Activated CD4-positive, alpha-beta T cell treated with anti-CD3 and anti-CD28 coated beads, Interleukin-2, Interleukin-6, amounts not matched to agents 100 ng/mL and 50 ng/mL, durations not matched to agents 16 hours and 8 hours (primary cell): Measurements from ENCODE around the gene THAP11.
"Not testable (repeated sequence)": the region's sequence is repeated elsewhere in the genome, so short reads cannot be mapped to it uniquely, and the experiment has no call there.

Experiments used
- DNase-seq: peaks from one replicate; pipeline ENCODE4 v3.0.0-alpha.2; 2020

THAP11 gene

DNA sequence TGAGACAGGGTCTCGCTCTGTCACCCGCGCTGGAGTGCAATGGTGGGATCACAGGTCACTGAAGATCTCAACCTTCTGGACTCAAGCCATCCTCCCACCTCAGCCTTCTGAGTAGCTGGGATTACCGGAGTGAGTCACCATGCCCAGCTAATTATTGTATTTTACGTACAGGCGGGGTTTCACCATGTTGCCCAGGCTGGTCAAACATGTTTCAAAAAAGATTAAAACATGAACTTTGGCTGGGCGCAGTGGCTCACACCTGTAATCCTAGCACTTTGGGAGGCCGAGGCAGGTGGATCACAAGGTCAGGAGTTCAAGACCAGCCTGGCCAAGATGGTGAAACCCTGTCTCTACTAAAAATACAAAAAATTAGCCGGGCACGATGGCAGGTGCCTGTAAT lies 4.9 kb upstream of the THAP11 start:
- DNase-seq = not testable (repeated sequence)

GRCh38 chr16:67837811-67838210 lies 4.3 kb upstream of the THAP11 start:
- DNase-seq = no peak

DNA sequence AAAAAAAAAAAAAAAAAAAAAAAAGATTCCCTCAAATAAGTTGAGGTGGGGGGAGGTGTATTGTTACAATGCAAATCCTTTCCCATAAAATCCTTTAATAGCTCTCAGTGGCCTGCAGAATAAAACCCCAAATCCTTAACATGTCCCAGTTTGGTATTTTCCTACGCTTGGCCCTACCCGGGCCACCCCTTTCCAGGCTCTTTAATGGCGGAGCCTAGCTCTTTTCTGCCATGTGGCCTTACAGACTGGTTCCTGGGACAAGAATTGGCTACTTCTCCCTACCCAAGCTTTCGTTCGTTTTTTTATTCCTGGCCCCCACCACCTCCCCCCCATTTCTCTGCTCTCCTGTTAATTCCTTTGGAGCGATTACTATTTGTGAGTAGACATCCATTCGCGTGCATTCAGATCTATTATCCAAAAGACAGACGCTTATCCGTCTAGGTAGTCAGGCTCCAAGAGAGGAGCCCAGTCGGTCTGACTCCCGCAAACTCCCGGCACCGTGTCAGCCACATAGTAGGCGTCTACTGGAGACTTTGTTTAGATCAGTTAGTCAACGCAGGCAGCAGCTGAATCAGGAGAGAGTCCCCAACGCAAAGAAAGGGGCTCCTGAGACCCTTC lies 813 bp upstream of the THAP11 start:
- no peak for DNase-seq

- peak; percentile 69 for DNase-seq
Observed at GRCh38 chr16:67842509-67843342, 606 bp downstream of the THAP11 start.

DNA sequence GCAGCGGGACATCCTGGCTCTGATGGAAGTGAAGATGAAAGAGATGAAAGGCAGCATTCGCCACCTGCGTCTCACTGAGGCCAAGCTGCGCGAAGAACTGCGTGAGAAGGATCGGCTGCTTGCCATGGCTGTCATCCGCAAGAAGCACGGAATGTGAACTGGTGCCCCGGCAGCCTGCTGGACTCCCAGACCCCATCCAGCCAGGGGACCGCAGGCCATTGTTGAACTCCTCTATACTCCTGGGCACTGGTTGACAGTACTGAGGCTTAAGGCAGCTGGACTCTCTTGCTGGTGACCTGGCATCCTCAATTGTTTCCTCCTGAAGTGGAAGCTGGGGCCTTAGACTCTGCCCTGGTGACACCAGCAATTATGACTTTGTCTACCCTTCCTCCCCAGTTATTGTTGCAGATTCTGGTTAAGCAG lies 1.2 kb downstream of the THAP11 start:
- no peak for DNase-seq

DNA sequence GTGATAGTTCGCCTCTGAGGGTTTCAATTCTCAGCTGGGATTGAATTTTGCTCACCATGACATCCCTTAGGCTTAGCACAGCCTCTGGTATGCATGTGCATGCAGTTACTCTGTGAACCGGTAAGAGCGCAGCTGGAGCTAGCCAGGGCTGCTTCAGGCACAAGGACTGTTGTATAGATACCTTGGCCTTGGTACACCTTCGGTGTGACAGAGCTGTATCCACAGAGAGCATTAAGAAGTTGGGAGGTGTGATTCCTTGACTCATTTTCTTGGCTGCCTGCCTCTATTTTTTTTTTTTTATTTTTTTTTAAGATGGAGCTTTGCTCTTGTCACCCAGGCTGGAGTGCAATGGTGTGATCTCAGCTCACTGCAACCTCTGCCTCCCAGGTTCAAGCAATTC lies 2.4 kb downstream of the THAP11 start:
- no peak for DNase-seq

DNA sequence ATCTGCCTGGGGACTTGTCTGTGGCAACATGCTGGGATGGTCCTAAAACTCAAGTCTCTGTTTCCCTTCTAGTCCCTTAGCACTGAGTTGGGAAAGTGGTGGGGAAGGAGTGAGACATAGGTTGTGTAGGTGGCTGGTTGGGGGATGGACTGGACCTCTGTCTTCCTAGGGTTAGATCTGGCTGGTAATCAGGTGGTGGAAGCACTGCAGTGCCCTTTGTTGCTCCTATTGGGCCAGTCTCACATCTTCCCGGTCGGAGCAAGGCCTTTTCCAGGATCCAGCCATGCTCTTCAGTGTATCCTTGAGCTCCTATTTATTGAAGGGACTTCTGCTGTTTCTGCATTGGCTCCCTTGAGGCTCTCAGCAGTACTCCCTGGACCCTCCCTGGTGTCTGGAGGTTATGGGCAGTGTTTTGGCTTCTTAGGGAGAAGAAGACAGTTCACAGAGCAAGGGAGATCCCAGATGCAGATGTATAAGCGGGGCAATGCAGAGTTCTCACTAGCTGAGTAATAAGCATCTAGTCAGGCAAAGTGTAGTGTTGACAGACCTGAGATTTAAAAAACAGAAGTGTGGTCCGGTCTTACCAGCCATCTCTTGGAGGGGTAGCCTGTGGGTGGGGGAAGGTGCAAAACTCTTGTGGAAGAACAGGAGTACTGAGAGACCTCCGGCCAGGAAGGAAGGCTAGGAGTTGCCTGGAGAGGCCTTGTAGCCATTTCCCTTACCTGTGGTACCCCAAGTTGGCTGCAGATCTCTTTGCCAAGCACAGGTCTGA lies 3.4 kb downstream of the THAP11 start:
- DNase-seq = no peak

- DNase-seq = no peak
Observed at GRCh38 chr16:67846063-67846319, 3.9 kb downstream of the THAP11 start.

DNA sequence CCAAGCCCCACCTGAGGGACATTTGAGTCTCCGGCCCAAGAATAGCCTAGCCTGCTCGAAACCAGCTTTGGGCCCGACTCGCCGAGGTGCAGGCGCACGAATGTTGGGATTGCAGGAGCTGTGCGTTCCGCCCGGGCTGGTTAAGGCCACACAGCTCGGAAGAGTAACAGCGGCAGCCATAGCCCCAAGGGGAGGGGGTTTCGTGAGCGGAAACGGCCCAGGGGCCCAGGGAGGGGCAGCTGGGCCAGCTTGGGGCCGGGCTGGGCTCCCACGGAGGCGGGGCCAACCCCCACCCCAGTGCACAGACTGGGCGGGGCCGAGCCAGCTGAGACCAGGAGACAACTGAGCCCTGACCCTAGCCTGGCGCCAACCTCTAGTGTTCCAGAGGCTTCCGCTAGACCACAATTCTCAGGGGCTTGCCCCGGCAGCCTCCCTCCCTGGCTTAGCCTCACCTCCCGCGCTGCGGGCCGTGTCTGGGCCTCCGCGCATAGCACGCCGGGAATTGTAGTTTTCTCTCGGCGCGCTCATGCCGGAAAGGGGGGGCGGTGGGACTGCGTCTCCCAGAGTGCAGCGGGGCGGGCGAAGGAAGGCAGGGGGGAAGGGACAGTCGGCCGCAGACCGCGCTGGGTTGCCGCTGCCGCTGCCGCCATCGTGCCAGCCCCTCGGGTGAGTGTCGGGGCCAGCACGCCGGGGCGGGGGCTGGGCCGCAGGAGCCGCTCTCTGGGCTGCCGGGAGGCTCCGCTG lies 4.4 kb downstream of the THAP11 start, which contains the start of gene NUTF2:
TSS of gene NUTF2 (plus strand) at position 614 of the 744 bp plus-strand sequence. CDS start 18,198 bp downstream, outside the sequence.
- peak; percentile 98 for DNase-seq

DNA sequence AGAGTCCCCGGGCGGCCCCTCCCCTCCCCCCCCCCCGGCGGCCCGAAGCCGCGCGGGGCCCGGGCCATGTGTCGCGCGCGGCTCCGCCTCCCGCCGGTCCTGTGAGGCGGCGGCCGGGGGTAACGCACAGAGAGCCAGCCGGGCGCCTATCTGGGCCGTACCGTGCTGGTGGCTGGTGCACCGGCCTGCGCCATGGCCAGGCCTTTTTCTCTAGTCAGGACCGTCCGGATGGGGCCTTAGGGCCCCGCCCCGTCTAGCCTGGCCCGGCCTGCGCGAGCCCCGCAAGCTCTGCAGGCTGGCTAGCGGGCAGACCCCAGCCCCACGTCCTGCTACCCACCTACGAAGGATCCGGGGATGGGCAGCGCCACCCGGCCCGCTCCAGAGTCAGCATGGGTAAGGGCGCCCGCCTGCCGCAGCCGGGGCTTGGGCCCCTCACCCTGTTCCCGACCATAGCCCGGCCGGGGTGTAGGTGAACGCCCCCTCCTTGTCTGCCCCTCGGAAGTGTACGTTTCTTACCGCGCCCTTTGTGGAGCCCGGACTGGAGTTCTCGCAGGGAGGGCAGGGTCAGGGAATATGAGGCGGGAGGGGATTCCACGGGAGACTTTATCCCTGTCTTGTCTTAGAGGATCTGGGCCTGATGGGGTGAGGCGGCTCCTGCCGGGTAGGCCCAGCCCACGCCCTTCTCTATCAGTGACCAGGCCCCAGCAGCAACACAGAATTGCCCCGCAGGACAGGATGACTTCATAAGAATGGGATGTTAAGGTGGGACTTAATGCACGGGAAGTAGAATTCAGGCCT lies 5.1 kb downstream of the THAP11 start, which contains the start of gene CENPT:
TSS of gene CENPT (minus strand) at position 630 of the 798 bp plus-strand sequence. CDS start 13,834 bp downstream, outside the sequence.
- peak; percentile 24 for DNase-seq

DNA sequence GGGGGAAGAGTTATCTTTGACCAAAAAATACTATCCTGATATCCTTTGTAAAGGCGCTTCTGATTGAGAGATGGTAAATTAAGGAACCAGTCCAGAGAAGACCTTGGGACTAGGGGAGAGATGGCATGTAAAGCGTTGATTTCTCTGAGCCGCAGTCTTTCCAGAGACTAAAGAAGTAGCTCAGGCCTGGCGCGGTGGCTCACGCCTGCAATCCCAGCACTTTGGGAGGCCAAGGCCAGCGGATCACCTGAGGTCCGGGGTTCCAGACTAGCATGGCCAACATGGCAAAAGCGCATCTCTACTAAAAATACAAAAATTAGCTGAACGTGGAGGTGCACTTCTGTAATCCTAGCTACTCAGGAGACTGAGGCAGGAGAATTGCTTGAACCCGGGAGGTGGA lies 6.0 kb downstream of the THAP11 start:
- no peak for DNase-seq

- no peak for DNase-seq
Observed at GRCh38 chr16:67853670-67854069, 11.6 kb downstream of the THAP11 start.

DNA sequence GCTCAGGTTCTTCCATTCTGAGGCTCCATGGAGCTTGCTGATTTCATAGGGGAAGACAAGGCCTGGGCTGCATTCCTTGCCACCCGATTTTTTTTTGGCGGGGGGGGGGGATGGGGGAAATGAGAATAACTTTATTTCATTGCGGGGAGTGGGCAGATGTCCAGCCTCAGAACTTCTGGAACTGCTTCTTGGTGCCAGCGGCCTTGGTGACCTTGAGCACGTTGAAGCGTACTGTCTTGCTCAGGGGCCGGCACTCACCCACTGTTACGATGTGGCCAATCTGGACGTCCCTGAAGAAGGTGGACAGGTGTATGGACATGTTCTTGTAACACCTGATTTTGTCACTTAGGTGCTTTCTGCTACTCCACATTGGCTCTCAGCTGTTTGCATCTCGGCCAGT lies 13.7 kb downstream of the THAP11 start:
- no peak for DNase-seq

DNA sequence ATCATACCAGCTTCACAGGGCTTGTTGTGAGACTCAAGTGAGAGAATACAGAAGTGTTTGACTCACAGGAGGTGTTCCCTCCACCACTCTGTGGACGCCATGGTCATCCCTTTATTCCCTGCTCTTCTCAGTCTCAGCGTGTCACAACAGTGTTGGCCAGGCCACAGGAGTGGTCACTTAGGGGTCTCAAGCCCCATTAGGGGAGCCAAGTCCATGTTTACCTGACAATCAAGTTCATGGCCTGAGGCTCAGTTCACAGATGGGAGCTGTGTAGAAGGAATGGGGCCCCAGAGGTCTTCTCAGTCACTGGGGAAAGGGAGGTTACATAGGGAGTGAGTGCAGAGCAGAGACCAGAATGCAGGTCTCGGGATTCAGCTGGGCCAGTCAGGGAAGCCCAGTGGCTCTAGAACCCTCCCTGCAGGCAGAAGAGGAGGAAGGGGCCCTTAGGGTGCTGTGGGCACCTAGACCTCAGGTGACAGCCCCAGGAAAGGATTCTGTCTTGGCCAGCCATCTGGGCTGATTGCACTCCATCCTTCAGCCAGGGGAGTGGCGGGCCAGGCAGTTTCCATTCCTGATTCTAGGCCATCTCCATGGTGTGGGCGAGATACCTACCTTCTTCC lies 14.9 kb downstream of the THAP11 start:
- no peak for DNase-seq

GRCh38 chr16:67857547-67858233 lies 15.6 kb downstream of the THAP11 start:
- DNase-seq = peak; percentile 50

GRCh38 chr16:67858500-67858899 lies 16.4 kb downstream of the THAP11 start:
- DNase-seq = no peak

DNA sequence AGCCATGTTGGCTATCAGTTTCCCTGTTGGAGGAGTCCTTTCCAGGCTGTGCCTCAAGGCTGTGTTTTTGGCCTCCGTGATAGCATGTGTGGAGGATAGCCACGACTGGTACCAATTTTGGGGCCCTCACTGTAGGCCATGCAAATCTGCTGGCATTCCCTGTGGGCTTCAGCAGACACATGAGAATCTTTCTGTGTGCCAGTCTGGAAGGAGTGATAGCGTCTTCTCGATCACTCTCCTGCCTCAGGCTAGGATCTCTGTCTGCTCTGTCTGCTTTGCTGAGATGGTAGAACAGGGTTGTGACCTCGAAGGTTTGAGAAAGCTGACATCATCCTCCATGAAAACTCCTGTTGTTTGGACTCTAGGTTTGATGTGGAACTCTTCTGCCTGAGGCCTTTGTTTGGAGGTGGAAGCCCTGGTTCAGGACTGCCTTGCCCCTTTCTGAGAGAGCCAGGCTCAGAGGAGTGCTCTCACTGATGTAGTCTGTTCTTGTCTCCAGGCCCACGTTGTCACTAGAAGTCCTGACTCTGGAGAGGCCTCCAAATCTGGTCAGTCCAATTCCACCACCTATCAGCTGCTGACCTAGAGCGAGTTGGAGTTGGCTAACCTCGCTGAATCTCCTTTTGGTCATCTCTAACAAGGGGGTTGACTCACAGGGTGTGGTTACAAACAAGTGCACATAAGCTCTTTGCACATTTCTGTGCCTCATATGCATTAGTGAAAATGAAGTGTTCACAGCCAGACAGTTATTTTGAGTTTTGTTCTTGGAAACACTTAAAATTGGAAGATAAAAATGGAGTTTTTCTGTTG lies 18.7 kb downstream of the THAP11 start:
- no peak for DNase-seq

DNA sequence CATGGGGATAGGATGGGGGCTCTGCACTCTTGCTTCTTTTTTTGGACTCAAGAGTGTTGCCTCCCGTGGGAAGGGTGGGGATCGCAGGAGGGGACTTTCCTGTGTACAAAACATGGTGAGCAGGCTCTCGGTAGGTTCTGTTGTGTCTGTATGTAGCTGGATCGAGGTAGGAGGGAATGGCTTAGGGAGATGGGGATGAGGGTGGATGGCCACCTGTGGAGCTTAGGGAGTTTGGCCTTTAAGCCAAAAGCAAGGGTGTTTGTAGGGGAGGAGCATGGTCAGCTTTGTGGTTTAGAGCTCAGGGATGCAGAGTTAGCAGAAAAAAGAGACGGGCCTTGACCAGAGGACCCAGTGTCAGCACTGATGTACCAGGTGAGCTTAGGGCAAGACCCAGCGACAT lies 19.8 kb downstream of the THAP11 start:
- DNase-seq = no peak

GRCh38 chr16:67862623-67863583 lies 20.8 kb downstream of the THAP11 start:
- no peak for DNase-seq
